SK-N-SH (cell line): Measurements from ENCODE around the gene COBLL1. TPM values are rescaled to one million over a fixed set of nuclear protein-coding genes. Genes with fewer than 3 reads are reported as not detected.

Source experiments
- CTCF ChIA-PET: fragments of 300-600, 350-600 bp; formaldehyde crosslinking; extraction: SDS; loops from one replicate; lab custom pipeline; 2021; lab: Yijun Ruan, JAX
- POLR2A ChIA-PET: fragments of 350-600 bp; sonication (Branson Sonifier 250); formaldehyde crosslinking; extraction: SDS; loops from one replicate; lab custom pipeline; 2020; ENCODE audit warnings: antibody characterized with exemption, inconsistent platforms; lab: Yijun Ruan, JAX
- DNase-seq: peaks from one replicate; pipeline ENCODE4 v3.0.0; 2012
- H2AFZ ChIP-seq: fragments of 200-600 bp; sonication (generic); 2 replicates; pipeline ENCODE4 v1.8.1; 2016; ENCODE audit warnings: antibody characterized with exemption, mild to moderate bottlenecking, low read depth
- H3F3A ChIP-seq: fragments of 200-600 bp; sonication (generic); replicated peaks from 2 replicates; pipeline ENCODE3; 2016; ENCODE audit warnings: antibody characterized with exemption, mild to moderate bottlenecking; ENCODE audit not compliant: insufficient read depth
- H3K27ac ChIP-seq, 2 experiments: fragments of 200-500 bp in 1 of 2; fragments of 200-600 bp in 1 of 2; sonication (Bioruptor generic) in 1 of 2; sonication (generic), shearing (Covaris generic) in 1 of 2; 2 replicates each; pipeline versions ENCODE4 v1.5.1 to v1.6.1; 2014 to 2016; ENCODE audit warnings: low read depth in 2 of 2, inconsistent platforms in 1 of 2, low read length in 1 of 2, mild to moderate bottlenecking in 1 of 2, mixed read lengths in 1 of 2
- H3K27me3 ChIP-seq: fragments of 200-600 bp; sonication (generic), shearing (Covaris generic); 2 replicates; pipeline ENCODE4 v1.6.1; 2016; ENCODE audit warnings: mixed run types; ENCODE audit not compliant: insufficient read depth
- H3K36me3 ChIP-seq, 2 experiments: fragments of 200-500 bp in 1 of 2; fragments of 200-600 bp in 1 of 2; sonication (Bioruptor generic) in 1 of 2; sonication (generic) in 1 of 2; replicated peaks in 1 of 2; 2 replicates each; pipeline versions ENCODE3 to v1.5.1; 2014 to 2016; ENCODE audit warnings: low read length in 1 of 2, mild to moderate bottlenecking in 1 of 2; ENCODE audit not compliant: insufficient read depth in 2 of 2, control insufficient read depth in 1 of 2
- H3K4me1 ChIP-seq, 2 experiments: fragments of 200-500 bp in 1 of 2; fragments of 200-600 bp in 1 of 2; sonication (Bioruptor generic) in 1 of 2; sonication (generic), shearing (Covaris generic) in 1 of 2; 2 replicates each; pipeline versions ENCODE4 v1.5.1 to v1.6.1; 2014 to 2016; ENCODE audit warnings: low read depth in 1 of 2, low read length in 1 of 2, mixed run types in 1 of 2; ENCODE audit not compliant: insufficient read depth in 2 of 2, control insufficient read depth in 1 of 2
- H3K4me2 ChIP-seq: fragments of 200-600 bp; sonication (generic), shearing (Covaris generic); 2 replicates; pipeline ENCODE4 v1.6.1; 2017; ENCODE audit warnings: mixed run types
- H3K4me3 ChIP-seq, 2 experiments: fragments of 200-500 bp in 1 of 2; fragments of 200-600 bp in 1 of 2; sonication (Bioruptor generic) in 1 of 2; sonication (generic), shearing (Covaris generic) in 1 of 2; 2 replicates each; pipeline versions ENCODE4 v1.5.1 to v1.8.1; 2014 to 2016; ENCODE audit warnings: low read depth in 2 of 2, inconsistent platforms in 1 of 2, low read length in 1 of 2, mild to moderate bottlenecking in 1 of 2, mixed read lengths in 1 of 2, moderate library complexity in 1 of 2
- H3K79me2 ChIP-seq: fragments of 200-600 bp; sonication (generic); 2 replicates; pipeline ENCODE4 v1.8.1; 2017; ENCODE audit warnings: mild to moderate bottlenecking; ENCODE audit not compliant: insufficient read depth
- H3K9ac ChIP-seq: fragments of 200-600 bp; sonication (generic); 2 replicates; pipeline ENCODE4 v1.6.1; 2017; ENCODE audit warnings: mixed run types
- H3K9me2 ChIP-seq: fragments of 200-600 bp; sonication (generic); 2 replicates; pipeline ENCODE4 v1.6.1; 2017; ENCODE audit warnings: mixed run types
- H3K9me3 ChIP-seq: fragments of 200-600 bp; sonication (generic); 2 replicates; pipeline ENCODE4 v1.6.1; 2017; ENCODE audit warnings: mixed run types, mild to moderate bottlenecking, moderate library complexity
- H4K20me1 ChIP-seq: fragments of 200-600 bp; sonication (generic); 2 replicates; pipeline ENCODE4 v1.6.1; 2017; ENCODE audit warnings: mild to moderate bottlenecking, mixed run types; ENCODE audit not compliant: insufficient read depth
- CHD2 ChIP-seq: fragments of 150-350 bp; IDR thresholded peaks from 2 replicates; pipeline ENCODE4 v1.6.1; 2018; ENCODE audit warnings: low read length; ENCODE audit not compliant: partially characterized antibody
- ELF1 ChIP-seq: IDR thresholded peaks from 2 replicates; pipeline ENCODE4 v1.4.0; 2012
- EZH2phosphoT487 ChIP-seq: fragments of 200-600 bp; sonication (generic); IDR thresholded peaks from 2 replicates; pipeline ENCODE4 v1.6.1; 2017; ENCODE audit warnings: low read depth, mixed run types, mild to moderate bottlenecking, antibody characterized with exemption, moderate library complexity, borderline replicate concordance
- FOXJ3 ChIP-seq: sonication (generic); formaldehyde crosslinking; IDR thresholded peaks from 2 replicates; pipeline ENCODE4 v1.5.1; 2020; ENCODE audit warnings: mild to moderate bottlenecking, missing genetic modification reagents
- GABPA ChIP-seq: IDR thresholded peaks from 2 replicates; pipeline ENCODE4 v1.4.0; 2012; ENCODE audit warnings: low read depth, mild to moderate bottlenecking
- JUND ChIP-seq: IDR thresholded peaks from 2 replicates; pipeline ENCODE4 v1.4.0; 2012
- MAX ChIP-seq: IDR thresholded peaks from 2 replicates; pipeline ENCODE4 v1.4.0; 2012; ENCODE audit warnings: low read depth
- NFIC ChIP-seq: IDR thresholded peaks from 2 replicates; pipeline ENCODE4 v1.4.0; 2012; ENCODE audit warnings: borderline replicate concordance
- NRF1 ChIP-seq: IDR thresholded peaks from 2 replicates; pipeline ENCODE4 v1.6.1; 2012; ENCODE audit warnings: low read depth, mild to moderate bottlenecking, low read length
- RCOR1 ChIP-seq: fragments of 150-350 bp; IDR thresholded peaks from 2 replicates; pipeline ENCODE4 v1.6.1; 2017; ENCODE audit warnings: antibody characterized with exemption, low read length
- REST ChIP-seq: IDR thresholded peaks from 2 replicates; pipeline ENCODE4 v1.6.1; 2012; ENCODE audit warnings: mild to moderate bottlenecking, low read depth, low read length, moderate library complexity
- RFX5 ChIP-seq: IDR thresholded peaks from 2 replicates; pipeline ENCODE4 v1.6.1; 2012; ENCODE audit warnings: mild to moderate bottlenecking, improper control_type of control experiment, low read length
- SMC3 ChIP-seq: IDR thresholded peaks from 2 replicates; pipeline ENCODE4 v1.6.1; 2012; ENCODE audit warnings: low read depth, low read length, improper control_type of control experiment
- TAF1 ChIP-seq: IDR thresholded peaks from 2 replicates; pipeline ENCODE4 v1.6.1; 2012; ENCODE audit warnings: low read depth, mild to moderate bottlenecking, low read length, moderate library complexity, borderline replicate concordance
- TCF12 ChIP-seq: IDR thresholded peaks from 2 replicates; pipeline ENCODE4 v1.4.0; 2012
- TEAD4 ChIP-seq: IDR thresholded peaks from 2 replicates; pipeline ENCODE4 v1.4.0; 2012; ENCODE audit warnings: mild to moderate bottlenecking, borderline replicate concordance; ENCODE audit not compliant: insufficient read depth
- ZBTB33 ChIP-seq: IDR thresholded peaks from 2 replicates; pipeline ENCODE4 v1.4.0; 2012; ENCODE audit warnings: low read depth, borderline replicate concordance
- WGBS: methylation state at CpG from one replicate; pipeline ENCODE4 v1.1.6; 2017; ENCODE audit warnings: low lambda C conversion rate; 5-methylcytosine and 5-hydroxymethylcytosine counted together
- polyA plus RNA-seq, 3 experiments: library from polyadenylated mRNA; depleted of rRNA; stranded (reverse); fragments of >200 nt; gene quantifications; 2 replicates each; pipeline ENCODE4 v1.2.3, GENCODE V29; 2012
- TF ChIP-seq, protein P1 (sequence below): fragments of 150-350 bp; IDR thresholded peaks from 2 replicates; pipeline ENCODE4 v1.6.1; 2017; ENCODE audit warnings: antibody characterized with exemption, low read length, low read depth, borderline replicate concordance
- TF ChIP-seq, protein P2 (sequence below): fragments of 150-350 bp; IDR thresholded peaks from 2 replicates; pipeline ENCODE4 v1.6.1; 2016; ENCODE audit warnings: mild to moderate bottlenecking, low read depth, low read length

The COBLL1 gene
- polyA plus RNA-seq, 1 of the 3 experiments (the other 2 are of a cell fraction) = 3.1 TPM

- H3K79me2 ChIP-seq = peaks cover 4% of the 10 kb centered on the region; the same call in 1 of the 2 replicates
- H4K20me1 ChIP-seq = no peaks in the 10 kb centered on the region
- no peak overlapping the region for H2AFZ ChIP-seq
- no peak for DNase-seq
- H3K27ac ChIP-seq = no peak overlapping the region
- ChIA-PET CTCF (interaction anchor here (1.1 kb wide), 1 partner anchor 30 kb away, joined by 5 read pairs; the partner anchor contains the start of gene COBLL1), POLR2A (no interaction called here)
- H3K9ac ChIP-seq = no peak overlapping the region
- H3K27me3 ChIP-seq = no peaks in the 10 kb centered on the region
- WGBS = 98% methylated on average over 2 of the region's 2 CpGs
- no peak overlapping the region for H3K4me3 ChIP-seq
- peaks cover 12% of the 10 kb centered on the region for H3F3A ChIP-seq
- H3K9me3 ChIP-seq = no peaks in the 10 kb centered on the region
- H3K36me3 ChIP-seq = no peaks in the 10 kb centered on the region
- H3K9me2 ChIP-seq = no peaks in the 10 kb centered on the region
- TF ChIP-seq NFIC (no peak), RFX5 (no peak), ELF1 (no peak), TCF12 (no peak), SMC3 (no peak), MAX (no peak), CHD2 (no peak), ZBTB33 (no peak), FOXJ3 (CRISPR knock-in tag) (no peak), JUND (no peak), RCOR1 (no peak), TEAD4 (no peak), GABPA (no peak), NRF1 (no peak), REST (no peak), TAF1 (no peak), EZH2phosphoT487 (no peak)
- TF ChIP-seq, protein P1, sequence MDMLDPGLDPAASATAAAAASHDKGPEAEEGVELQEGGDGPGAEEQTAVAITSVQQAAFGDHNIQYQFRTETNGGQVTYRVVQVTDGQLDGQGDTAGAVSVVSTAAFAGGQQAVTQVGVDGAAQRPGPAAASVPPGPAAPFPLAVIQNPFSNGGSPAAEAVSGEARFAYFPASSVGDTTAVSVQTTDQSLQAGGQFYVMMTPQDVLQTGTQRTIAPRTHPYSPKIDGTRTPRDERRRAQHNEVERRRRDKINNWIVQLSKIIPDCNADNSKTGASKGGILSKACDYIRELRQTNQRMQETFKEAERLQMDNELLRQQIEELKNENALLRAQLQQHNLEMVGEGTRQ = no peak
- TF ChIP-seq, protein P2, sequence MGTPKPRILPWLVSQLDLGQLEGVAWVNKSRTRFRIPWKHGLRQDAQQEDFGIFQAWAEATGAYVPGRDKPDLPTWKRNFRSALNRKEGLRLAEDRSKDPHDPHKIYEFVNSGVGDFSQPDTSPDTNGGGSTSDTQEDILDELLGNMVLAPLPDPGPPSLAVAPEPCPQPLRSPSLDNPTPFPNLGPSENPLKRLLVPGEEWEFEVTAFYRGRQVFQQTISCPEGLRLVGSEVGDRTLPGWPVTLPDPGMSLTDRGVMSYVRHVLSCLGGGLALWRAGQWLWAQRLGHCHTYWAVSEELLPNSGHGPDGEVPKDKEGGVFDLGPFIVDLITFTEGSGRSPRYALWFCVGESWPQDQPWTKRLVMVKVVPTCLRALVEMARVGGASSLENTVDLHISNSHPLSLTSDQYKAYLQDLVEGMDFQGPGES = no peak
- no peak overlapping the region for H3K4me2 ChIP-seq
- peaks cover 0 to 3% of the 10 kb centered on the region in 2 experiments; a peak in 2 of 4 replicates for H3K4me1 ChIP-seq
Observed at GRCh38 chr2:164811819-164812218, 29.8 kb downstream of the COBLL1 start.
